ENCODE measurements around the gene PGBD5. TPM values are rescaled to one million over a fixed set of nuclear protein-coding genes. Genes with fewer than 3 reads are reported as not detected.
A peak's percentile ranks its signal among the peaks of the same experiment; 100 is the strongest.
"Not testable (repeated sequence)": the region's sequence is repeated elsewhere in the genome, so short reads cannot be mapped to it uniquely, and the experiment has no call there.

Gene PGBD5
- total and polyA plus RNA-seq, 3 donors from 2014 or later, result 14.3 to 28.1 (median 16.0) TPM

DNA sequence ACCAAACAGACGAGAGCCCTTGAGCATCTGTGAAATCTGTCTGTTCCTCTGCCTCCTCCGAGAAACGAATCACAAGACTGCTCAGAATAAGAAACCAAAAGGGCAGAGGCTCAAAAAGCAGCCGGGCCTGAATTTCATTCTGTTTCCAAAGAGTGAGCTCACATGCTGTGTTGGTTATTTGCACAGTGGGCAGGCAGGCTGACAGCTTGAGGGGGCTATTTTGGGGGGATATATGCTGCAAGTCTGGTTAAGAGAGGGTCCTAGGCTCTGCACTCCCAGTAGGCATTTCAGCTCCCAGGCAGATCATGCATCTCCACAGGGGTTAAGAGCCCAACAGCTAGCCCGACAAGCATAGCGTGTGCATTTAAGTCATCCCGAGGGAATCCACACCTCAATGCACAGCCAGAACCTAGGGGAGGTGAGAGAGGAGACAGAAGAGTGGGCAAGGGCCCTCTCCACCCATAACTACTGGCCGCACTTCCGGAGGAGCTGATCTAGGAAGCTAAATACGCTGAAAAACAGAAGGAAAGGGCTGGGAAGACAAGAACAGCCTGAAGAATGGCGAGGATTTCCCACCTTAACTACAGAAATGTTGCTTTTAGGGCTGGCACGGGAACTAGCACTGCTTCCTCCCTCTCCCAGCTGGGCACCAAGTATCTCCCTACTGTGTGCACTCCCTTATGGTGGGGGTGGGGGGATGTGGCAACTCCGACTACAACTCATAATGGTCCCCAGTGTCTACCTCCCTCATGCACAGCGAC, 3.7 kb downstream of the PGBD5 start:
- TF ChIP-seq, protein P1, sequence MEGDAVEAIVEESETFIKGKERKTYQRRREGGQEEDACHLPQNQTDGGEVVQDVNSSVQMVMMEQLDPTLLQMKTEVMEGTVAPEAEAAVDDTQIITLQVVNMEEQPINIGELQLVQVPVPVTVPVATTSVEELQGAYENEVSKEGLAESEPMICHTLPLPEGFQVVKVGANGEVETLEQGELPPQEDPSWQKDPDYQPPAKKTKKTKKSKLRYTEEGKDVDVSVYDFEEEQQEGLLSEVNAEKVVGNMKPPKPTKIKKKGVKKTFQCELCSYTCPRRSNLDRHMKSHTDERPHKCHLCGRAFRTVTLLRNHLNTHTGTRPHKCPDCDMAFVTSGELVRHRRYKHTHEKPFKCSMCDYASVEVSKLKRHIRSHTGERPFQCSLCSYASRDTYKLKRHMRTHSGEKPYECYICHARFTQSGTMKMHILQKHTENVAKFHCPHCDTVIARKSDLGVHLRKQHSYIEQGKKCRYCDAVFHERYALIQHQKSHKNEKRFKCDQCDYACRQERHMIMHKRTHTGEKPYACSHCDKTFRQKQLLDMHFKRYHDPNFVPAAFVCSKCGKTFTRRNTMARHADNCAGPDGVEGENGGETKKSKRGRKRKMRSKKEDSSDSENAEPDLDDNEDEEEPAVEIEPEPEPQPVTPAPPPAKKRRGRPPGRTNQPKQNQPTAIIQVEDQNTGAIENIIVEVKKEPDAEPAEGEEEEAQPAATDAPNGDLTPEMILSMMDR (IDR thresholded peaks at IDR 0.05), result no peak
- no peak for TF ChIP-seq POLR2A (IDR thresholded peaks at IDR 0.05)
- Histone ChIP-seq H3K4me3 (no peak overlapping the region), H3K27me3 (no peaks in the 10 kb centered on the region), H3K9me3 (no peaks in the 10 kb centered on the region), H3K36me3 (ENCODE audit: low read depth, missing control alignments) (no peaks in the 10 kb centered on the region), H3K4me1 (peaks cover 25% of the 10 kb centered on the region), H3K27ac (no peak overlapping the region)
- no peak for DNase-seq
- intact Hi-C loops (cut with DNase I; ENCODE audit: low total_unique reads), result no loop called here
- 20 to 32% methylated on average over 14 of the region's 14 CpGs for WGBS, 2 donors

DNA sequence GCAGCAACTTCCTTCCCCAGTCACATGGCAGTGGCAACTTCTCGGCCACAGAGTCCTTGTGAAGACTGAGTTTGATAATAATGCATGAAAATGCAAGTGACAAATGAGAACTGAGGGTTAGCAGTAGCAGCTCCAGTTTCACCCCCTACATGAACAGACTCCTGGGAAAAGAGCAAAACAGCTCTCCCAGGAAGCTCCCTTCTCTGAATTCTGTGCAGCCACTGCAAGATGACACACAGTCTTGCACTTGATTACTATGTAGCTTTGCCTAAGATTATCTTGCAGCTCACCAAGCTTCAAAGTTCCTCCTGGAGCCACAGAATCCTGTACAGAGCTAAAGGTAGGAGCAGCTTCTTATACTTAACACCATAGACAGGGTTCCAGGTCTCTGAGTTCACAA, 4.7 kb downstream of the PGBD5 start:
- H3K36me3 ChIP-seq (ENCODE audit: low read depth, missing control alignments), result no peaks in the 10 kb centered on the region
- H3K27ac ChIP-seq, result no peak overlapping the region
- 43 to 64% methylated on average over 1 of the region's 1 CpG for WGBS, 2 donors
- H3K4me3 ChIP-seq, result no peak overlapping the region
- TF ChIP-seq, protein P1 (IDR thresholded peaks at IDR 0.05), result no peak
- TF ChIP-seq POLR2A (IDR thresholded peaks at IDR 0.05), result no peak
- H3K4me1 ChIP-seq, result peaks cover 25% of the 10 kb centered on the region
- intact Hi-C loops (cut with DNase I; ENCODE audit: low total_unique reads), result no loop called here
- H3K27me3 ChIP-seq, result no peaks in the 10 kb centered on the region
- peak; percentile 48 for DNase-seq
- no peaks in the 10 kb centered on the region for H3K9me3 ChIP-seq

DNA sequence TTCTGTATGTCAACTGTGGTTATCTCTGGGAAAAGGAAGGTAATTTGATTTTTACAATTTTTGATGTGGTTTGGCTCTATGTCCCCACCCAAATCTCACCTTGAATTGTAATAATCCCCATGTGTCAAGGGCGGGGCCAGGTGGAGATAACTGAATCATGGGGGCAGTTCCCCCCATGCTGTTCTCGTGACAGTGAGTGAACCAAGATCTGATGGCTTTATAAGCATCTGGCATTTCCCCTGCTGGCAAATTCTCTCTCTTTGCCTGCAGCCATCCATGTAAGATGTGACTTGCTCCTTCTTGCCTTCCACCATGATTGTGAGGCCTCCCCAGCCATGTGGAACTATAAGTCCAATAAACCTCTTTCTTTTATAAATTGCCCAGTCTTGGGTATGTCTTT, 5.8 kb downstream of the PGBD5 start:
- H3K36me3 ChIP-seq (ENCODE audit: low read depth, missing control alignments); H3K27me3 ChIP-seq; H3K27ac ChIP-seq; intact Hi-C loops (cut with DNase I; ENCODE audit: low total_unique reads); DNase-seq; H3K9me3 ChIP-seq; H3K4me3 ChIP-seq: not testable (repeated sequence)
- H3K4me1 ChIP-seq, result peaks cover 25% of the 10 kb centered on the region
- 87 to 89% methylated on average over 2 of the region's 2 CpGs for WGBS, 2 donors

DNA sequence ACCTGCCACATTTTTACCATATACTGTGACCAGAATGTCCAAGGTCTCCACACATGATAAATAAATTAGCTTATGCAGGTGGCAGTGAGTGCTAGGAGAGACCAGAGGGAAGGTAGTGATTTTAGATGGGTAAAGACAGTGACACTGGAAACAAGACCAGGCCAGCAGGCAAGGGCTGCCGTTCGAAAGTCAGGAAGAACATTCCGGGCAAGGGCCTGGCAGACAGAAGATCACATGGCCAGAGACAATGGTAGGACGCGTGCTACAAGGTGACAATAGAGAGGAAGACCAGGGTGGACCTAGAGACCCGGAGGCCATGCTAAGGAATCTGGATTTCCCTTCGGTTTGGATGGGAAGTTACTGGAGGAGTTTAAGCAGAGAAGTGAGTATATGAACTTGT, 9.7 kb downstream of the PGBD5 start:
- no peak for TF ChIP-seq POLR2A (IDR thresholded peaks at IDR 0.05)
- TF ChIP-seq, protein P1 (IDR thresholded peaks at IDR 0.05), result no peak
- no peak for DNase-seq
- H3K4me1 ChIP-seq, result peaks cover 10% of the 10 kb centered on the region
- intact Hi-C loops (cut with DNase I; ENCODE audit: low total_unique reads), result no loop called here
- no peak overlapping the region for H3K4me3 ChIP-seq
- H3K27ac ChIP-seq, result no peak overlapping the region
- WGBS, 2 donors, result 87 to 93% methylated on average over 7 of the region's 7 CpGs
- H3K36me3 ChIP-seq (ENCODE audit: low read depth, missing control alignments), result no peaks in the 10 kb centered on the region
- no peaks in the 10 kb centered on the region for H3K9me3 ChIP-seq
- no peaks in the 10 kb centered on the region for H3K27me3 ChIP-seq

DNA sequence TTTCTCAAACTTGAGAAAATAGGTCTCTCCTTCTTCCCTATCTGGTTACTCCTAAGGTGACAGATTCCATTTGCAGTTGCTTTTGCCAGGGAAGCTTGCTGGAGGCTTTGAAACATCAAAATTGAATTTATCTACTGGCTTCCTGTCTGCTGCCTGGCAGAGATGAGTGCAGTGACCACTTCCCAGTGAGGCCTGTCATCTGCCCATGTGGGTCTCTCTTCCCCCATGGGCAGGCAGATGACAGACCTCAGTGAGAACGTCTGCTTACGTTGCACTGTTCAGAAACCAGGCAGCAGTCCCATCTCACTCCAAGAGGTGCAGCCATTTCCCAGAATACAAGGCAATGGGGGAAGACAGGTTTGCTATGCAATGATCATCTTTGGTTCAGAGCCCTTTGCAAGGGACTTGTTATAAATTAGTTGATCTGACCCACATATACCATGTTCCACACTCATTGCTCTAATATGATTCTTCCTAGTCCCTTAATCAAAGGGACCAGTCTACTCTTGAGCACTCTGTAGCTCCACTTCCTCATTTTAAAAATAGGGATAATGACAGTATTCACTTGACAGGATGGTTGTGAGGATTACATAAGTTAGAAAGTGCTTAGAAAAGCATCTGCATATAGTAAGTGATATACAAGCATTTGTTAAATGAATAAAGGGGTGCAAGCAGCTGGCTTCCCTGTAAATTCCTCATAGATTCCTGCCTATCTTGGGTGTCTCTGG, 10.6 kb downstream of the PGBD5 start:
- no peak for TF ChIP-seq POLR2A (IDR thresholded peaks at IDR 0.05)
- TF ChIP-seq, protein P1 (IDR thresholded peaks at IDR 0.05), result no peak
- Histone ChIP-seq H3K36me3 (ENCODE audit: low read depth, missing control alignments) (no peaks in the 10 kb centered on the region), H3K4me3 (no peak overlapping the region), H3K27ac (no peak overlapping the region), H3K9me3 (no peaks in the 10 kb centered on the region), H3K4me1 (peaks cover 3% of the 10 kb centered on the region), H3K27me3 (no peaks in the 10 kb centered on the region)
- intact Hi-C loops (cut with DNase I; ENCODE audit: low total_unique reads), result no loop called here
- 68 to 73% methylated on average over 2 of the region's 2 CpGs for WGBS, 2 donors
- no peak for DNase-seq
